Measurements from ENCODE around the gene MTIF2.
"Not testable (repeated sequence)": the region's sequence is repeated elsewhere in the genome, so short reads cannot be mapped to it uniquely, and the experiment has no call there.

MTIF2 gene

GRCh38 chr2:55268907-55269644 lies at the start of gene MTIF2:
MTIF2 (minus strand) TSS chr2:55269231; CDS start chr2:55263858, 5,373 bp downstream.
- peak; percentile 88 for DNase-seq (ENCODE audit: low spot score)

GRCh38 chr2:55314985-55315384 lies 46.0 kb upstream of the MTIF2 start:
- DNase-seq (ENCODE audit: low spot score) = no peak

- peak; percentile 14 for DNase-seq (ENCODE audit: low spot score)
Measured at GRCh38 chr2:55311444-55311870, 42.4 kb upstream of the MTIF2 start.

GRCh38 chr2:55309446-55309845 lies 40.4 kb upstream of the MTIF2 start:
- DNase-seq (ENCODE audit: low spot score) = no peak

GRCh38 chr2:55302241-55302640 lies 33.2 kb upstream of the MTIF2 start:
- no peak for DNase-seq (ENCODE audit: low spot score)

- DNase-seq (ENCODE audit: low spot score) = no peak
Measured at GRCh38 chr2:55301277-55301676, 32.2 kb upstream of the MTIF2 start.

- no peak for DNase-seq (ENCODE audit: low spot score)
Measured at GRCh38 chr2:55296393-55296792, 27.4 kb upstream of the MTIF2 start.

- no peak for DNase-seq (ENCODE audit: low spot score)
Measured at GRCh38 chr2:55283083-55283482, 14.1 kb upstream of the MTIF2 start.

- DNase-seq (ENCODE audit: low spot score) = peak; percentile 77
Measured at GRCh38 chr2:55282110-55282917, 13.3 kb upstream of the MTIF2 start.

- not testable (repeated sequence) for DNase-seq (ENCODE audit: low spot score)
Measured at GRCh38 chr2:55280851-55281546, 12.0 kb upstream of the MTIF2 start.

- not testable (repeated sequence) for DNase-seq (ENCODE audit: low spot score)
Measured at GRCh38 chr2:55279859-55280424, 10.9 kb upstream of the MTIF2 start.

- not testable (repeated sequence) for DNase-seq (ENCODE audit: low spot score)
Measured at GRCh38 chr2:55279214-55279835, 10.3 kb upstream of the MTIF2 start.

GRCh38 chr2:55277310-55277709 lies 8.3 kb upstream of the MTIF2 start:
- DNase-seq (ENCODE audit: low spot score) = no peak

- not testable (repeated sequence) for DNase-seq (ENCODE audit: low spot score)
Measured at GRCh38 chr2:55274346-55274745, 5.3 kb upstream of the MTIF2 start.

GRCh38 chr2:55269645-55269990 lies 587 bp upstream of the MTIF2 start:
- DNase-seq (ENCODE audit: low spot score) = peak; percentile 23

- DNase-seq (ENCODE audit: low spot score) = peak; percentile 22
Measured at GRCh38 chr2:55268288-55268906, 634 bp downstream of the MTIF2 start.

- DNase-seq (ENCODE audit: low spot score) = not testable (repeated sequence)
Measured at GRCh38 chr2:55259586-55259985, 9.4 kb downstream of the MTIF2 start.

GRCh38 chr2:55252832-55253231 lies 16.2 kb downstream of the MTIF2 start:
- no peak for DNase-seq (ENCODE audit: low spot score)

- DNase-seq (ENCODE audit: low spot score) = no peak
Measured at GRCh38 chr2:55247025-55247424, 22.0 kb downstream of the MTIF2 start.

- no peak for DNase-seq (ENCODE audit: low spot score)
Measured at GRCh38 chr2:55245411-55245810, 23.6 kb downstream of the MTIF2 start.

- no peak for DNase-seq (ENCODE audit: low spot score)
Measured at GRCh38 chr2:55242617-55243016, 26.4 kb downstream of the MTIF2 start.
